Fibroblast of villous mesenchyme (primary cell): ENCODE results near the gene MPEG1. TPM values are rescaled to one million over a fixed set of nuclear protein-coding genes. Genes with fewer than 3 reads are reported as not detected.

Source experiments
- DNase-seq: peaks from one replicate; pipeline ENCODE4 v3.0.0-alpha.2; 2010; ENCODE audit warnings: low read depth
- H3K4me3 ChIP-seq: 2 replicates; pipeline ENCODE4 v1.5.1; 2011; ENCODE audit warnings: low read depth, mild to moderate bottlenecking, low read length
- total RNA-seq: library from RNA; depleted of rRNA; stranded (reverse); fragments of >200 nt; gene quantifications from 2 replicates; pipeline ENCODE4 v1.2.3, GENCODE V29; 2012
- TF ChIP-seq, protein P1 (sequence below): IDR thresholded peaks from 2 replicates; pipeline ENCODE4 v1.5.1; 2012; ENCODE audit warnings: low read depth, mild to moderate bottlenecking, low read length; ENCODE audit not compliant: insufficient read depth

MPEG1 gene
- total RNA-seq, 1 donor: not detected

- TF ChIP-seq, protein P1, sequence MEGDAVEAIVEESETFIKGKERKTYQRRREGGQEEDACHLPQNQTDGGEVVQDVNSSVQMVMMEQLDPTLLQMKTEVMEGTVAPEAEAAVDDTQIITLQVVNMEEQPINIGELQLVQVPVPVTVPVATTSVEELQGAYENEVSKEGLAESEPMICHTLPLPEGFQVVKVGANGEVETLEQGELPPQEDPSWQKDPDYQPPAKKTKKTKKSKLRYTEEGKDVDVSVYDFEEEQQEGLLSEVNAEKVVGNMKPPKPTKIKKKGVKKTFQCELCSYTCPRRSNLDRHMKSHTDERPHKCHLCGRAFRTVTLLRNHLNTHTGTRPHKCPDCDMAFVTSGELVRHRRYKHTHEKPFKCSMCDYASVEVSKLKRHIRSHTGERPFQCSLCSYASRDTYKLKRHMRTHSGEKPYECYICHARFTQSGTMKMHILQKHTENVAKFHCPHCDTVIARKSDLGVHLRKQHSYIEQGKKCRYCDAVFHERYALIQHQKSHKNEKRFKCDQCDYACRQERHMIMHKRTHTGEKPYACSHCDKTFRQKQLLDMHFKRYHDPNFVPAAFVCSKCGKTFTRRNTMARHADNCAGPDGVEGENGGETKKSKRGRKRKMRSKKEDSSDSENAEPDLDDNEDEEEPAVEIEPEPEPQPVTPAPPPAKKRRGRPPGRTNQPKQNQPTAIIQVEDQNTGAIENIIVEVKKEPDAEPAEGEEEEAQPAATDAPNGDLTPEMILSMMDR: no peak
- H3K4me3 ChIP-seq: no peak overlapping the region
- DNase-seq: no peak
Observed at GRCh38 chr11:59218893-59219292, 6.2 kb upstream of the MPEG1 start.

DNA sequence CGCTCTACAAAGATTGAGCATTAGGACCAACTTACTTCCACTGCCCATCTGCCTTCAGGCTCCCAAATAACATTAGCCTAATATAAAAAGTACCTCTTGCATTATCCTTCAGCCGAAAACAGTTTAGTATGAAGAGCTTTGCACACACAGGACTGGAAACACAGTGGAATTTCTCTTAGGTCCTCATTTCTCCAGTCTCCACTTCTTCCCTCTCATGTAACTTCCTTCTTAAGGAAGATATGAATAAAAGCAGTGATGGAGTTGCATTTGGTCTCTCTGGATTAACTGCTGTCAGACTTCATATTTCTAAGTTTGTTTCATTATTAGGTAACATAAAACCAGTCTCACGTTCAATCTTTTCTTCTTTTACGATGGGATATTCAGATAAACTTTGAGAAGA is 5.6 kb upstream of the MPEG1 start:
- DNase-seq: no peak
- TF ChIP-seq, protein P1: no peak
- H3K4me3 ChIP-seq: no peak overlapping the region

- TF ChIP-seq, protein P1: no peak
- DNase-seq: peak; percentile 63
- H3K4me3 ChIP-seq: no peak overlapping the region
Observed at GRCh38 chr11:59216641-59217564, 4.2 kb upstream of the MPEG1 start.

DNA sequence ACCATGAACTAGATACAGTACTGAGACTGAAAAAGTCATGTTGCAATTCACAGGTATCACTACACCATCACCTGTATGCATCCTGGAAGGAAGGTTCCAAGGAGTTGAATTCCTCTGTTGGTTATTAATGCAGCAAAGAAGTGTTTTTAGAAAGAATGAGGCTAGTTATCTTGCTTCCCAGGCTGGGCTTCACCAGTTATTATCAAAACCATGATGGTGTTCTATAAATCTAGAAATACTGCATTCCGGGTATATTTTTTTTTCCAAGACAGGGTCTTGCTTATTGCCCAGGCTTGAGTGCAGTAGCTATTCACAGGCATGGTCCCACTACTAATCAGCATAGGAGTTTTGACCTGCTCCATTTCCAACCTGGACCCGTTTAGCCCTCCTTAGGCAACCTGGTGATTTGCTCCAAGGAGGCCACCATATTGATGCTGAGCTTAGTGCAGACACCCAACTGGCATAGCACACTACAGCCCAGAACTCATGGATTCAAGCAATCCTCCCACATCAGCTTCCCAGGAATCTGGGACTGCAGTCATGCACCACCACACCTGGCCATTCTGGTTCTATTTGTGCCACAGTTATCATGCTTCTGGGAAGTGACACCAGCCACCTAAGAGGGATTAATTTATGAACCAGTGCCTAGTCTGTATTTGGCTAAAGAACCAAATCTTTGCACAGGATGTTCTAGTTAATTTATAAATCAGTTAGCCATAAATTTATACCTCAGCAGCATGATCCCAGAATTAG is 1.6 kb upstream of the MPEG1 start:
- TF ChIP-seq, protein P1: no peak
- no peak for DNase-seq
- H3K4me3 ChIP-seq: no peak overlapping the region

- no peak overlapping the region for H3K4me3 ChIP-seq
- no peak for DNase-seq
- TF ChIP-seq, protein P1: no peak
Observed at GRCh38 chr11:59212222-59212621, 505 bp downstream of the MPEG1 start.

- H3K4me3 ChIP-seq: no peak overlapping the region
- no peak for DNase-seq
- TF ChIP-seq, protein P1: no peak
Observed at GRCh38 chr11:59208956-59209355, 3.8 kb downstream of the MPEG1 start.
